ENCODE results near the gene RASGRP2.

Gene RASGRP2

DNA sequence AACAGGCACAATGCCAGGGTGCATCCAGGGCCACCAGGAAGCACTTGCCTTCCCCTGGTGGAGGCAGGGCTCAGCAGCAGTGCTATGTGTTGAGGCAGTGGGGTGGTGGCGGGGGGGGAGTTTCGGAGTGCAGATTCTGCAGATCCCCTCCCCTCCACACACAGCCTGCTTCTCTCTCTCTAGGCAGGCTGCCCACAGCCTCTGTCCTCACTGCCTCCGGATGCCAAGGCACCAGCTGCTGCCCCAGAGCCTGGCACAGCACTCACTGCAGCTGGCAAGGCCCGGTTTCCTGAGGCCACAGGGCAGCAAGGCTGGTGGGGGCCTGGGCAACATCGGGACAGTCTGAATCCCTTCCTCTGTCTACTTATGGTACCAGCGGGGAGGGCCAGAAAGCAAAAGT lies 56.7 kb downstream of the RASGRP2 start:
- DNase-seq: no peak
- Histone ChIP-seq H3K4me3 (ENCODE audit: low read depth, low read length) (no peak overlapping the region), H3K36me3 (no peaks in the 10 kb centered on the region), H3K9me3 (ENCODE audit: severe bottlenecking) (no peaks in the 10 kb centered on the region), H3K27me3 (ENCODE audit: insufficient read depth, low read depth, severe bottlenecking) (no peaks in the 10 kb centered on the region), H3K27ac (no peak overlapping the region)
- TF ChIP-seq, protein P1, sequence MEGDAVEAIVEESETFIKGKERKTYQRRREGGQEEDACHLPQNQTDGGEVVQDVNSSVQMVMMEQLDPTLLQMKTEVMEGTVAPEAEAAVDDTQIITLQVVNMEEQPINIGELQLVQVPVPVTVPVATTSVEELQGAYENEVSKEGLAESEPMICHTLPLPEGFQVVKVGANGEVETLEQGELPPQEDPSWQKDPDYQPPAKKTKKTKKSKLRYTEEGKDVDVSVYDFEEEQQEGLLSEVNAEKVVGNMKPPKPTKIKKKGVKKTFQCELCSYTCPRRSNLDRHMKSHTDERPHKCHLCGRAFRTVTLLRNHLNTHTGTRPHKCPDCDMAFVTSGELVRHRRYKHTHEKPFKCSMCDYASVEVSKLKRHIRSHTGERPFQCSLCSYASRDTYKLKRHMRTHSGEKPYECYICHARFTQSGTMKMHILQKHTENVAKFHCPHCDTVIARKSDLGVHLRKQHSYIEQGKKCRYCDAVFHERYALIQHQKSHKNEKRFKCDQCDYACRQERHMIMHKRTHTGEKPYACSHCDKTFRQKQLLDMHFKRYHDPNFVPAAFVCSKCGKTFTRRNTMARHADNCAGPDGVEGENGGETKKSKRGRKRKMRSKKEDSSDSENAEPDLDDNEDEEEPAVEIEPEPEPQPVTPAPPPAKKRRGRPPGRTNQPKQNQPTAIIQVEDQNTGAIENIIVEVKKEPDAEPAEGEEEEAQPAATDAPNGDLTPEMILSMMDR (IDR thresholded peaks at IDR 0.05; ENCODE audit: low read depth, low read length): no peak

GRCh38 chr11:64686466-64687170 lies 57.3 kb downstream of the RASGRP2 start:
- Histone ChIP-seq H3K9me3 (ENCODE audit: severe bottlenecking) (no peaks in the 10 kb centered on the region), H3K4me3 (ENCODE audit: low read depth, low read length) (no peak overlapping the region), H3K27me3 (ENCODE audit: insufficient read depth, low read depth, severe bottlenecking) (no peaks in the 10 kb centered on the region), H3K36me3 (no peaks in the 10 kb centered on the region), H3K27ac (no peak overlapping the region)
- TF ChIP-seq, protein P1 (IDR thresholded peaks at IDR 0.05; ENCODE audit: low read depth, low read length): no peak
- DNase-seq: no peak

DNA sequence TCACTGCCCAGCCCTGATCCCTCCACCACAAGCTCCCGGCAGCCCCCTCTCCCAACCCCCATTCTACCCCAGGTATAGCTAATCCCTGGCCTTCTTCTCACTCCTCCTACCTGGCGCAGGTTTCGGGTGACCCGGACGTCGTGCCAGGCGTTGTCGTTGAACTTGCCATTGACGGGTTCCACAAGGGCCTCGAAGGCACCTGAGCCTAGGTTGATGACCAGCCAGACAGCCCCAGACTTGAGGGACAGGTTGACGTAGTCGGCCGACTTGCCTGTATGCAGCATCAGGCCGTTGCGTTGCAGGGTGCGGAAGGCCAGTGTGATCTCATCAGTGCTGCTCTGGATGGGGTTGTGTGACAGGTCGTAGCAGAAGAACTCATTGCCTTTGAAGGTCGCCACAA lies 58.4 kb downstream of the RASGRP2 start:
- no peak overlapping the region for H3K4me3 ChIP-seq (ENCODE audit: low read depth, low read length)
- no peak for DNase-seq
- H3K27me3 ChIP-seq (ENCODE audit: insufficient read depth, low read depth, severe bottlenecking): no peaks in the 10 kb centered on the region
- H3K27ac ChIP-seq: no peak overlapping the region
- H3K9me3 ChIP-seq (ENCODE audit: severe bottlenecking): no peaks in the 10 kb centered on the region
- H3K36me3 ChIP-seq: no peaks in the 10 kb centered on the region
- TF ChIP-seq, protein P1 (IDR thresholded peaks at IDR 0.05; ENCODE audit: low read depth, low read length): no peak

DNA sequence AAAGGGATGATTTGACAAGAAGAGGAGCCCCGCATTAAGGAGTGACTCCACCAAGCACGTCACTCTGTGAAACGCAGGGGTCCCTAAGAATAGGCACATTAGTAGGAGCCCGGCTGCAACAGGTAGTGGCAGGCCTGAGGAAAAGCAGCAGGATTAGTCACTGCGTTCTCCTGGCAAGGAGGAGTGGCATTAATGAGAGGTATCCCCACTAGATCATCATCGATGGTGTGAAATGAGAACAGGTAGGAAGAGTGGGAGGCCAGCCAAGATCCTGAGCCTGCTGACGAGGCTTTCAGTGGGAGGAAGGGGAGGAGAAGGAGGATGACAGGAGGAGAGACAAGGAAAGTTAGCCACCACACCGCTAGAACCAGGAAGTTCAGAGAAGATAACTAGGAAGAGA lies 59.6 kb downstream of the RASGRP2 start:
- TF ChIP-seq, protein P1 (IDR thresholded peaks at IDR 0.05; ENCODE audit: low read depth, low read length): no peak
- DNase-seq: no peak
- H3K4me3 ChIP-seq (ENCODE audit: low read depth, low read length): no peak overlapping the region
- H3K27me3 ChIP-seq (ENCODE audit: insufficient read depth, low read depth, severe bottlenecking): no peaks in the 10 kb centered on the region
- no peaks in the 10 kb centered on the region for H3K9me3 ChIP-seq (ENCODE audit: severe bottlenecking)
- no peaks in the 10 kb centered on the region for H3K36me3 ChIP-seq
- H3K27ac ChIP-seq: no peak overlapping the region

- no peak for DNase-seq
- Histone ChIP-seq H3K27me3 (ENCODE audit: insufficient read depth, low read depth, severe bottlenecking) (no peaks in the 10 kb centered on the region), H3K27ac (no peak overlapping the region), H3K4me3 (ENCODE audit: low read depth, low read length) (no peak overlapping the region), H3K36me3 (no peaks in the 10 kb centered on the region), H3K9me3 (ENCODE audit: severe bottlenecking) (no peaks in the 10 kb centered on the region)
- TF ChIP-seq, protein P1 (IDR thresholded peaks at IDR 0.05; ENCODE audit: low read depth, low read length): no peak
Measured at GRCh38 chr11:64681171-64681570, 62.8 kb downstream of the RASGRP2 start.

- H3K27me3 ChIP-seq (ENCODE audit: insufficient read depth, low read depth, severe bottlenecking): no peaks in the 10 kb centered on the region
- H3K4me3 ChIP-seq (ENCODE audit: low read depth, low read length): no peak overlapping the region
- DNase-seq: no peak
Measured at GRCh38 chr11:64679846-64680245, 64.1 kb downstream of the RASGRP2 start.

More at GRCh38 chr11:64679846-64680245, 64.1 kb downstream of the RASGRP2 start:
- Histone ChIP-seq H3K9me3 (ENCODE audit: severe bottlenecking) (no peaks in the 10 kb centered on the region), H3K27ac (no peak overlapping the region), H3K36me3 (no peaks in the 10 kb centered on the region)
- TF ChIP-seq, protein P1 (IDR thresholded peaks at IDR 0.05; ENCODE audit: low read depth, low read length): no peak

All from WERI-Rb-1 (cell line).